ENCODE measurements around the gene MARF1.

DNA sequence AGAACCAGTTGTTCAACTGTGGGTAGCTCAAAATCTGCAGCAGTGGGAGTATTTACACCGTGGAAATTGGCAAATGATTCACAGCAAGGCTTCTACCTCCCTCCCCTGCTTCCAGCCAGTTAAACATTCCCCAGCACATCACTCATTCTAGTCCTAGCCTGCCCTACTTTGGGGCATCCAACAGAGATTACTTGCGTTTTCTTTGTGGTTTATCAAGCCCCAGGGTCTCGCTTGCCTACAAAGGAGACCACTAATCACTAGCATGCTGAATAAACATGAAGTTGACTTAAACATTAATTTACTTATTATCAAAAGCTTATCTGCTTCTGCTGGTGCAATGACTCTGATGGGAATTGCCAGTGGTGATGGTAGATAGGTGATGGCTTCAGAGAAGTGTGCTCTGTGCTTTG, 94.5 kb downstream of the MARF1 start:
- TF ChIP-seq PTBP1 (IDR thresholded peaks at IDR 0.05; ENCODE audit: low read depth, low read length) (no peak), TOE1 (IDR thresholded peaks at IDR 0.05; ENCODE audit: borderline replicate concordance) (no peak), TOE1 (CRISPR knock-in tag; IDR thresholded peaks at IDR 0.05; ENCODE audit: borderline replicate concordance, low read depth) (no peak), MYC (IDR thresholded peaks at IDR 0.05; ENCODE audit: low read depth, low read length) (no peak), MYC (CRISPR knock-in tag; IDR thresholded peaks at IDR 0.05; ENCODE audit: borderline replicate concordance, low read depth) (no peak), CREM (IDR thresholded peaks at IDR 0.05; ENCODE audit: low read depth) (no peak), SP1 (CRISPR knock-in tag; IDR thresholded peaks at IDR 0.05) (no peak), CBFB (CRISPR knock-in tag; IDR thresholded peaks at IDR 0.05) (no peak), MAFK (IDR thresholded peaks at IDR 0.05; ENCODE audit: low read length) (no peak), MED1 (CRISPR knock-in tag; IDR thresholded peaks at IDR 0.05; ENCODE audit: borderline replicate concordance) (no peak)
- TF ChIP-seq, protein P1, sequence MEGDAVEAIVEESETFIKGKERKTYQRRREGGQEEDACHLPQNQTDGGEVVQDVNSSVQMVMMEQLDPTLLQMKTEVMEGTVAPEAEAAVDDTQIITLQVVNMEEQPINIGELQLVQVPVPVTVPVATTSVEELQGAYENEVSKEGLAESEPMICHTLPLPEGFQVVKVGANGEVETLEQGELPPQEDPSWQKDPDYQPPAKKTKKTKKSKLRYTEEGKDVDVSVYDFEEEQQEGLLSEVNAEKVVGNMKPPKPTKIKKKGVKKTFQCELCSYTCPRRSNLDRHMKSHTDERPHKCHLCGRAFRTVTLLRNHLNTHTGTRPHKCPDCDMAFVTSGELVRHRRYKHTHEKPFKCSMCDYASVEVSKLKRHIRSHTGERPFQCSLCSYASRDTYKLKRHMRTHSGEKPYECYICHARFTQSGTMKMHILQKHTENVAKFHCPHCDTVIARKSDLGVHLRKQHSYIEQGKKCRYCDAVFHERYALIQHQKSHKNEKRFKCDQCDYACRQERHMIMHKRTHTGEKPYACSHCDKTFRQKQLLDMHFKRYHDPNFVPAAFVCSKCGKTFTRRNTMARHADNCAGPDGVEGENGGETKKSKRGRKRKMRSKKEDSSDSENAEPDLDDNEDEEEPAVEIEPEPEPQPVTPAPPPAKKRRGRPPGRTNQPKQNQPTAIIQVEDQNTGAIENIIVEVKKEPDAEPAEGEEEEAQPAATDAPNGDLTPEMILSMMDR (IDR thresholded peaks at IDR 0.05 in 2 of 3, conservative IDR thresholded peaks at IDR 0.05 in 1 of 3; ENCODE audit: insufficient read depth in 2 of 3, low read depth in 1 of 3, low read length in 3 of 3), result no peak
- TF ChIP-seq, protein P2, sequence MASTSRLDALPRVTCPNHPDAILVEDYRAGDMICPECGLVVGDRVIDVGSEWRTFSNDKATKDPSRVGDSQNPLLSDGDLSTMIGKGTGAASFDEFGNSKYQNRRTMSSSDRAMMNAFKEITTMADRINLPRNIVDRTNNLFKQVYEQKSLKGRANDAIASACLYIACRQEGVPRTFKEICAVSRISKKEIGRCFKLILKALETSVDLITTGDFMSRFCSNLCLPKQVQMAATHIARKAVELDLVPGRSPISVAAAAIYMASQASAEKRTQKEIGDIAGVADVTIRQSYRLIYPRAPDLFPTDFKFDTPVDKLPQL (IDR thresholded peaks at IDR 0.05; ENCODE audit: extremely low read depth, insufficient read length), result no peak
- TF ChIP-seq, protein P3, sequence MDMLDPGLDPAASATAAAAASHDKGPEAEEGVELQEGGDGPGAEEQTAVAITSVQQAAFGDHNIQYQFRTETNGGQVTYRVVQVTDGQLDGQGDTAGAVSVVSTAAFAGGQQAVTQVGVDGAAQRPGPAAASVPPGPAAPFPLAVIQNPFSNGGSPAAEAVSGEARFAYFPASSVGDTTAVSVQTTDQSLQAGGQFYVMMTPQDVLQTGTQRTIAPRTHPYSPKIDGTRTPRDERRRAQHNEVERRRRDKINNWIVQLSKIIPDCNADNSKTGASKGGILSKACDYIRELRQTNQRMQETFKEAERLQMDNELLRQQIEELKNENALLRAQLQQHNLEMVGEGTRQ (CRISPR knock-in tag; IDR thresholded peaks at IDR 0.05), result no peak
